22Rv1 (cell line): ENCODE data around the gene SLC16A8.

ENCODE experiments used
- CTCF ChIP-seq: fragments of 450-650 bp; IDR thresholded peaks from 2 replicates; pipeline ENCODE4 v1.5.1; 2017; ENCODE audit warnings: mild to moderate bottlenecking
- ZFX ChIP-seq: fragments of 450-650 bp; IDR thresholded peaks from 2 replicates; pipeline ENCODE4 v1.6.1; 2017; ENCODE audit warnings: antibody characterized with exemption, borderline replicate concordance

DNA sequence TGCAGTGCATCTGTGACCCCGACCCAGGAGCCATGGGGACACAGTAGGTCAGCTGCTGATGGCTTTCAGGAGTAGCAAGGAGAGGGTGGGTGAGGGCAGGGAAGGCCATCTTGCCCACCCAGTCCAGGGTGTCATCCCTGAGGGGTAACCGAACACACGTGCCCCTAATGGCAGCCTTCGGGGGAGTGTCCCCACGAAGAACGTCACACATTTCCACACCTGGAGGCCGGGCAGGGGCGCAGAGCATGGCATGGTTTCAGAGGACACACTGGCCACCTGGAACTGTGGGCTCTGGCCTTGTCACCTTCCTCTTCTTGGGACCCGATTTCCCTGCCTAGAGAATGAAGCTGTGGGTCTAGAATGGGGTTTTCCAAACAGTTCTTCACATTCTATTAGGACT is 45.9 kb upstream of the SLC16A8 start:
- TF ChIP-seq CTCF (no peak), ZFX (no peak)
